Measurements from ENCODE around the gene GDNF.
"Not testable (repeated sequence)": the region's sequence is repeated elsewhere in the genome, so short reads cannot be mapped to it uniquely, and the experiment has no call there.

The GDNF gene

GRCh38 chr5:37839407-37840052, at the start of gene GDNF:
TSS of gene GDNF (minus strand) at chr5:37840041. CDS start at chr5:37834796, 5,245 bp downstream.
- DNase-seq = peak; percentile 66

DNA sequence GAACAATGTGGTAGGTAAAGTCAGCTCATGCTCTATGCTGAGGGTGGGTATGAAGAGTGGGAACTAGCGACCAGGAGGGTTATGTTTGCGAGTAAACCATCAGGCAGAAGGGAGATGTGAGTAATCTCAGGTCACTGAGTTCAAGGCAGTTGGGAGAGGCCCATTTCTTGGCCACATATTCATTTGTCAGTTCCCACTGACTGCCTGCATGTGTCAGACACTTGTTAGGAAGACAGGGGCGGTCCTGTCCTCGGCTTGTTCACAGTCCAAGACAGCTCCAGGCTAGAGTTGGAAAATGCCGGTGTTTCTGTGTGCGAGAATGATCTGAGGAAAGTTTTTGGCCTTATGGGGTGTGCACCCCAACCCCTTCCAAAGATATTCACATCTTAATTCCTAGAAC, 48.6 kb upstream of the GDNF start:
- no peak for DNase-seq

- DNase-seq = no peak
Measured at GRCh38 chr5:37886242-37886905, 46.5 kb upstream of the GDNF start.

DNA sequence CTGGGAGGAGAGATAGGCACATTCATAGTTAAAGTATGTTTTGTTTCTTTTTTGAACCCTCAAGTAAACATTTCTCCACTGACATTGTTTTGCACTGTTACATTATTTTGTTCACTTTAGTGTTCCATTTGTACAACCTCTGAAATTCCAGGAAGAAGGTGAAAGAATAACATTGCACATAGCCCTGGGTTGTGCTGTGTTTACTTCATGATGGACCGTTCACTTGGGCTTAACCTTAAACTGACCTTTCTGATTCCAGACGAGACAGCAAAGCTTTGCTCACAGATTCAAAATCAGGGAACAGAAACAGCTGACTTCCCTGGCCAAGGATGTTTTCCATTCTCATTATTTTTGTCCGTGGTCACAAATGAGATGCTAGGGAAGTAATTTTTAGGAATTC, 42.8 kb upstream of the GDNF start:
- no peak for DNase-seq

DNA sequence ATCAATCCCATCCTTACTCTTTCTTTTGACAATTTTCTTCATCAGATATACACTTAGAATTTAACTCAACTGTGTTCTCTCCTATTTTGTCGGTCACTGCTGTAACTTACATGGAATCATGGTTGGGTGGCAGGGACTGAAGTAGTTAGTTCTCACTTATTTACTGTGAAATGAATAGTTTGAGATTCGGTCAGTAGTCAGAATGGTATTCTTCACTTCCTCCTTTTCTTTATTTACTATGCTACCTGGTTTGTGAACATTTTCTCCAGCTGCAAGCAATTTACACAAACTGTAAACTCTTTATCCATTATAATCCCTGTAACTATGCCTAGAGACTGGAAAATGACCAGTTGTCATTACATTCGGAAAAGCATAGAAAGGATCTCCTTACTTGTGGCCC, 41.5 kb upstream of the GDNF start:
- no peak for DNase-seq

- no peak for DNase-seq
Measured at GRCh38 chr5:37876943-37877342, 37.1 kb upstream of the GDNF start.

- no peak for DNase-seq
Measured at GRCh38 chr5:37876245-37876644, 36.4 kb upstream of the GDNF start.

- no peak for DNase-seq
Measured at GRCh38 chr5:37875051-37875787, 35.4 kb upstream of the GDNF start.

DNA sequence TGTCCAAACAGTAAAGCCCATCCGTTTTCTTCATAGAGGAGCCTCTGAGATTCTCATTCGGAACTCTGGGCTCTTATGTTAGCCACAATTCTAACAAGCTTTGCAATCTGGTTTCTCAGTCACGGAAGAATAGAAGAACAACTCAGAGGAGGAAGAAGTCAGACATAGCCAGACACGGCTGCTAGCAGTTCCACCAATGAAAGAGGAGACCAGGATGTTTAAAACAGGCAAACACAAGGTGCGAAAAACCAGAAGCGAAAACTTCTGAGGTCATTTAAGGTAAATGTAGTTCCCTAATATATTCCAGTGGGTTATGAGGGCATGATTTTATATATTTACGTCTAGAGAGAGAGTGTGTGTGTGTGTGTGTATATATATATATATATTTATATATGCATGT, 34.1 kb upstream of the GDNF start:
- no peak for DNase-seq

DNA sequence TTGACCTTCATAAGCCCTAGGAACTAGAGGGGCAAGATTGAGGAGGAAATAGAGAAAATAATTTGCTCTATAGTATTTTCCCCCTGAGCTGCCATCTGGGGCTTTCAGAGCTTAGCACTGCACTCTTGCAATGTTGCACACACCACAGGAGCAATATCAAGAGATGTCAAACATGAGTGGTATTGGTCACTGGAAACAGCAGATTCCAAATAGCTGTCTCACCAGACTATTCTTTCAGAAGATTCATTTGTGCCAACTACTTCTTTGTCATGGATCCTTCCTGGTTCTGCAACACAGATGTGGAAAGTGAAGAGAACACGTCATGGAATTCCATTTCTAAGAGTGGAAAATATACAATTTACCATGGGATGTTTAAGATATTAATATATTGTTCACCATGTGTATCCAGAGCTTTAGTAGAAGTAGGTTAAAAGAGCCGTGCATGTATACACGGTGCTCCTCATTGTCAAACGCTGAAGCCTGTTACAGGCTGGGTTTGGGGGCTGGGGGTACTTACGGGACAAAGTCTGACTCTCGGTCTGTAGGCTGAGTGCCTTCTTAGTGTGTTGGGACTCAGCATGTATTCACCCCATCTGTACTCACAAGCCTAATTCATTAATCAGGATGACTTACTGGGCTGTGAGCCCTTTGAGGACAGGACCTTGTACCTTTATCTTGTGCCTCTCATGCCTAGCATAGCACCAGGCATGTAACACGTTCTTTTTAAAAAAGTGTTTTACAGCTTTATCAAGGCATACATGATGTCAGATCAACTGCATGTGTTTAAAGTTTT, 31.4 kb upstream of the GDNF start:
- no peak for DNase-seq

DNA sequence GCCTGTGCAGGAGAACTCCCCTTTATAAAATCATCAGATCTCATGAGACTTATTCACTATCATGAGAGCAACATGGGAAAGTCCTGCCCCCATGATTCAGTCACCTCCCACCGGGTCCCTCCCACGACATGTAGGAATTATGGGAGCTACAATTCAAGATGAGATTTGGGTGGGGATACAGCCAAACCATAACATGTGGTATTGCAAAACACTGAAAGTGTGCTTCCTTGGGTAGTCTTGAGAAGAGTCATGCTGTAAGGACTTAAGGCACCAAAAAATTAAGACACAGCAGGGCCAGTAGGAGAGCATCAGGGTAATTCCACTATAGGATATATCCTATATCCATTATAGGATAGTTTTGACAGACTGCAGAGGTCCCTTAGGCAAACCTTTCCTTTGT, 29.4 kb upstream of the GDNF start:
- no peak for DNase-seq

- DNase-seq = no peak
Measured at GRCh38 chr5:37867654-37868053, 27.8 kb upstream of the GDNF start.

- not testable (repeated sequence) for DNase-seq
Measured at GRCh38 chr5:37862907-37863306, 23.1 kb upstream of the GDNF start.

- no peak for DNase-seq
Measured at GRCh38 chr5:37860206-37860605, 20.4 kb upstream of the GDNF start.

DNA sequence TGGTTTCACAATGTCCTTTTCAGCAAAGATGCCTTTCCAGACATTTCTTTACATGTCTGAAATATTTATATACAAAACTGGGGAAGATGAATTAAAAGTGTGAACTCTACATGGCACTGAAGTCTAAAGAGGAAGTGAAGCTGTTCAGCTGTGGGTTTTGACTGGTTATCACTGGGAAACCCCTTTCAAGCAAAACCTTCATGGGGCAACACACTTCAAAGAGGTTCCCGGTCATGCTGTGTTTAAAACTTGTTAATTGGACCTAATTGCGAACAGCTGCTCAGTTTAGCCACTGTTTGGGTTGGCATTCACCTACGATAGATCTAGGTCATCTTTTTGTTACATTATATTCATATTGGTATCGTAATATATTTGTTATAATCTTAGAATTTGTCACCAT, 20.0 kb upstream of the GDNF start:
- no peak for DNase-seq

- no peak for DNase-seq
Measured at GRCh38 chr5:37858250-37858649, 18.4 kb upstream of the GDNF start.

DNA sequence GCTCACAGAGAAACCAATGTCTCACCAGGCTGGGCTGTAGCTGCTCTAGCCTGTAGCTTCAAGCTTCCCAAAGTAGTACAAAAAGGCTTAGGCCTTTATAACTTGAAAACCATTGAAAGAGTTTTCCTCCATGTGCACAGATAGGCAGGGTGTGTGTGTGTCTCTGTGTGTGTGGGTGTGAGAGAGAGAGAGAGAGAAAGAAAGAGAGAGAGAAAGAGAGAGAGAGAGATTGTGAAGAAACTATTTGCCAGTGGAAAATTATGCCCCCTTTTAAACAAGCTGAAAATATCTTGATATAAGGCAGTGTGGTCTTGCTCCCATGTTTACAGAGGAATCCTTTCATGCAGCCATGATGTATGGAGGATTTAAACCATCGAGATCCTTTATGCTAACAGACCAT, 17.9 kb upstream of the GDNF start:
- no peak for DNase-seq

GRCh38 chr5:37855438-37855837, 15.6 kb upstream of the GDNF start:
- no peak for DNase-seq

GRCh38 chr5:37851305-37851704, 11.5 kb upstream of the GDNF start:
- no peak for DNase-seq

DNA sequence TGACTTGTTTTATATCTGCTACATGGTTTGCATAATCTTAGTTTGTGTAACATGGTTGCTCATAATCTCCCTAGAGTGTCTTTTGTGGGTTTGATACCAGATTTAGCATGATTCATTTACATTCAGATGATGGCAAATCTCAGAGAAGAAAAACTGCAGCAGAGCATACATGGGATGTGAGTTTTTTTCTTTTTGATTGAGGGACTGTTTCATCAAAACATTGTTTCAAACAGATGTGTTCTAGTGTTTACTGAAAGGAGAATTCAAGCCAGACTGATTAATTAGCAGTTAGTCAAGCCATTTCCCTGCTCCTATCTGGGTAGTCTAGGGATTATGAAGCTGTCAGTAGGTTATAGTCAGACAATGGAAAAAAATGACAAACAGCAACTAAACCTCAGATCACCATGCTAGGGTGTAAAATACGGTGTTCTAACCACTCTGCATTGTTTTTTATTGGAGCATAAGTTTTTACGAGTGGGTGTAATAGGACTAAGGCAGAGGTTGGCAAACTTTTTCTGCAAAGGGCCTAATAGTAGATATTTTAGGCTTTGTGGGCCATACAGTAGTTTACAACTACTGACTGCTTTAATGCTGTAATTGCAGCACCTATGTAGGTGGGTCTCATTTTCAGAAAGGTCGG, 10.5 kb upstream of the GDNF start:
- no peak for DNase-seq

DNA sequence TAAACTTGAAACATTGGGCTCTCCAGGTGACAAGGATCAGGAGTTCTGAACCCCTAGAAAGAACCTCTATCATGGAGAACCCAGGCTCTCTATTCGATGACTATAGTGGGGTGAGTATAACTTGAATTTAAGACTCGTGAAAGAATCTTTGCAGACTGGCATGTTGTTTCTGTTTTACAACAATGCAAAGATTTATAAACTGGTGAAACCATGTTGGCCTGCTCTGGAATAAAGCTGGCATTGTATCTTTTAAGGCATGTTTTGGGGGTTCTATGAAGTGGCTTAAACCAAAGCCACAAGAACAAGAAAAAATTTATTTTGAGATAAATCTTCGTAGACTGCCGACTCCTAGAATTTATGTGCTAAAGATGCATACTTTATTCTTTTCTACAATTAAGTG, 9.8 kb upstream of the GDNF start:
- DNase-seq = no peak

- DNase-seq = peak; percentile 94
Measured at GRCh38 chr5:37847978-37848425, 8.2 kb upstream of the GDNF start.

- DNase-seq = no peak
Measured at GRCh38 chr5:37846786-37847310, 7.0 kb upstream of the GDNF start.

All from NCI-H526 treated with DMSO at 0.1 percent for 48 hours (cell line).